Measurements from ENCODE around the gene KRTAP10-3. TPM values are rescaled to one million over a fixed set of nuclear protein-coding genes. Genes with fewer than 3 reads are reported as not detected.

Gene KRTAP10-3
- polyA plus RNA-seq, 1 experiment = not detected

DNA sequence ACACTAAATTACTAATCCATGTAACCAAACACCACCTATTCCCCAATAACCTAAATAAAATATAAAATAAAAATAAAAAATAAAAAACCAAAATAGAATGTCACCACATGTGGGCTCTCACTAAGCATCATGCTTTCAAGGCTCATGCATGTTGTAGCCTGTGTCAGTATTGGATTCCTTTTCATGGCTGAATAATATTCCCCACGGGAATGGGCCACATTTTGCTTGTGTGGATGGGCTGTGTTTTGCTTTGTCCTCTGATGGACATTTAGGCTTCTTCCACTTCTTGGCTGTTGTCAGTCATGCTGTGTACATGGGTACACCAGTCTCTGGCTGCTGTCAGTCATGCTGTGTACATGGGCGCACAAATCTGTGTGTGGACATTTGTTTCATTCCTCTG is 30.5 kb upstream of the KRTAP10-3 start:
- Histone ChIP-seq H3K9me3 (ENCODE audit: control insufficient read depth, insufficient read depth, low read length) (no peaks in the 10 kb centered on the region; the same call in 1 of the 2 replicates), H3K27me3 (ENCODE audit: control insufficient read depth, insufficient read depth, low read length) (peaks cover 8% of the 10 kb centered on the region), H3K27ac (ENCODE audit: low read depth, low read length) (no peak overlapping the region), H3K4me3 (ENCODE audit: low read depth, low read length) (no peak overlapping the region)
- CTCF ChIA-PET = no interaction called here
- TF ChIP-seq CTCF (IDR thresholded peaks at IDR 0.05; ENCODE audit: low read depth, low read length) = no peak
- DNase-seq (ENCODE audit: low read depth, low spot score) = no peak
- POLR2A ChIA-PET = no interaction called here

DNA sequence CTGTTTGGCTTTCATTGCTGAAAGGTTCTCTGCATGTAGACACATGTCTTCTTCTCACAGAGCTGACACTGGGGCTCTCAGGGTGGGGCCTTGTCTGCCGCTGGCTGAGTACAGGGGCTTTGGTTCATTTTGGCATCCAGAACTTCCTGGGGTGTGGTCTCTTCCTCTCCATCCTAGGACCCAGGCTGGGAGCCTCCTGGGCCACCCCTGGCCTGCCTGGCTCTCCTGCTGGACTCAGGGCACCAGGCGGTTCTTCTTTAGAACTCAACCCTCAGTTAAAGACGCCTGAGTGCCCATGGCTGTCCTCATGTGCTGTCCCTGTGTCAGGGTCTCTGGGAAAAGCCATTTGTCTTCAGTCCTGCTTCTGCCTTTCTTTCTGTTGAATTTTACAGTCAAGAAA is 27.3 kb upstream of the KRTAP10-3 start:
- Histone ChIP-seq H3K27me3 (ENCODE audit: control insufficient read depth, insufficient read depth, low read length) (no peaks in the 10 kb centered on the region), H3K9me3 (ENCODE audit: control insufficient read depth, insufficient read depth, low read length) (peaks cover 6% of the 10 kb centered on the region), H3K4me3 (ENCODE audit: low read depth, low read length) (no peak overlapping the region), H3K27ac (ENCODE audit: low read depth, low read length) (no peak overlapping the region)
- TF ChIP-seq CTCF (IDR thresholded peaks at IDR 0.05; ENCODE audit: low read depth, low read length) = no peak
- ChIA-PET POLR2A (no interaction called here), CTCF (no interaction called here)
- no peak for DNase-seq (ENCODE audit: low read depth, low spot score)

- Histone ChIP-seq H3K27me3 (ENCODE audit: control insufficient read depth, insufficient read depth, low read length) (no peaks in the 10 kb centered on the region), H3K9me3 (ENCODE audit: control insufficient read depth, insufficient read depth, low read length) (peaks cover 25% of the 10 kb centered on the region), H3K27ac (ENCODE audit: low read depth, low read length) (no peak overlapping the region), H3K4me3 (ENCODE audit: low read depth, low read length) (no peak overlapping the region)
- ChIA-PET CTCF (interaction anchor here (0.5 kb wide), 1 partner anchor 52 kb away, joined by 5 read pairs; no protein-coding TSS in a partner anchor), POLR2A (no interaction called here)
- DNase-seq (ENCODE audit: low read depth, low spot score) = no peak
- TF ChIP-seq CTCF (IDR thresholded peaks at IDR 0.05; ENCODE audit: low read depth, low read length) = no peak
Measured at GRCh38 chr21:44583800-44584147, 25.2 kb upstream of the KRTAP10-3 start.

DNA sequence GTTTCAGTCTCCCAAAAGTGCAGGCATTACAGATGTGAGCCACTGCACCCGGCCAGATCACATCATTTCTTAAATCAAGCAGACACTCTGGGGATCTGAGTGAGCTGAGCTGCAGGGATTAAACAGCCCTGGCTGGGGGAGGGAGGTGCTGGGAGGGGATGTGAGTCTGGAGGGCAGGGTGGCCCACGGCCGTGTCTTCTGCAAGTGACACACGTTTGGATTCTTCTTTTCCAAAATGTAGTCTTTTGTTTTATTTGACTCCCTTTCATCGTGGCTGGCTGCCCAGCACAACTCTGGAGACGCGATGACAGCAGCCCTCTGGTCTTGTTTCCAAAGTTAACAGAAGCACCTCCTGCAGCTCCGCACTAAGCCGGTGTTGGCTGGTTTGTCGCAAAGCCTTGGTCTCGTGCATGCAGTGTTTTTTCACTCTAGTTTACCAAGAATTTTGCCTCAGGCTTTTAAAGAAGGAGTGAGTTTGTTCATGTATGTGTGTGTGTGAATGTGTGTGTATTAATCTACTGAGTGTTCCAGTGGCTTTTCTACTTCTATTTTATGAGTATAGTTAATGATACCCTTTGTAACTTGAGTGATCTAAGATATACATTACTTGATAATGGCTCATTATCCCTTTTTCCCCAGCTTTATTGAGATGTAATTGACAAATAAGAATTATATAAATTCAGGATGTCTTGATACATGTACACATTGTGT is 24.6 kb upstream of the KRTAP10-3 start:
- no peak overlapping the region for H3K4me3 ChIP-seq (ENCODE audit: low read depth, low read length)
- no peak for TF ChIP-seq CTCF (IDR thresholded peaks at IDR 0.05; ENCODE audit: low read depth, low read length)
- peaks cover 30% of the 10 kb centered on the region for H3K9me3 ChIP-seq (ENCODE audit: control insufficient read depth, insufficient read depth, low read length)
- no peaks in the 10 kb centered on the region for H3K27me3 ChIP-seq (ENCODE audit: control insufficient read depth, insufficient read depth, low read length)
- H3K27ac ChIP-seq (ENCODE audit: low read depth, low read length) = no peak overlapping the region
- no peak for DNase-seq (ENCODE audit: low read depth, low spot score)
- ChIA-PET POLR2A (no interaction called here), CTCF (interaction anchor here (0.5 kb wide), 1 partner anchor 52 kb away, joined by 5 read pairs; no protein-coding TSS in a partner anchor)

- CTCF ChIA-PET = no interaction called here
- Histone ChIP-seq H3K27me3 (ENCODE audit: control insufficient read depth, insufficient read depth, low read length) (no peaks in the 10 kb centered on the region), H3K4me3 (ENCODE audit: low read depth, low read length) (no peak overlapping the region), H3K27ac (ENCODE audit: low read depth, low read length) (no peak overlapping the region), H3K9me3 (ENCODE audit: control insufficient read depth, insufficient read depth, low read length) (peaks cover 30% of the 10 kb centered on the region)
- DNase-seq (ENCODE audit: low read depth, low spot score) = no peak
- TF ChIP-seq CTCF (IDR thresholded peaks at IDR 0.05; ENCODE audit: low read depth, low read length) = no peak
- POLR2A ChIA-PET = no interaction called here
Measured at GRCh38 chr21:44582055-44582454, 23.5 kb upstream of the KRTAP10-3 start.
